SU-DHL-6 (cell line): ENCODE measurements around the gene TBX2.

ENCODE experiments used
- CTCF ChIP-seq: fragments of 200-600 bp; sonication (generic); IDR thresholded peaks from one replicate; pipeline ENCODE4 v1.5.1; 2017; ENCODE audit warnings: antibody characterized with exemption, mild to moderate bottlenecking, low read length, moderate library complexity; ENCODE audit not compliant: insufficient read depth, poor library complexity, severe bottlenecking
- EZH2phosphoT487 ChIP-seq: fragments of 200-600 bp; sonication (generic), shearing (Covaris generic); conservative IDR thresholded peaks from 2 replicates; pipeline ENCODE4 v1.6.1; 2018; ENCODE audit warnings: mild to moderate bottlenecking, antibody characterized with exemption, low read length, moderate library complexity, mixed read lengths

GRCh38 chr17:61456688-61457225 is 57.1 kb downstream of the TBX2 start:
- TF ChIP-seq CTCF (no peak), EZH2phosphoT487 (no peak)
